Measurements from ENCODE around the gene LIMS1. TPM values are rescaled to one million over a fixed set of nuclear protein-coding genes. Genes with fewer than 3 reads are reported as not detected.
"Not testable (repeated sequence)": the region's sequence is repeated elsewhere in the genome, so short reads cannot be mapped to it uniquely, and the experiment has no call there.

LIMS1 gene
- total and polyA plus RNA-seq, 2 donors (not counting 3 experiments of a cell fraction or from before 2014, with no cell fraction given), result 153 to 229 TPM

DNA sequence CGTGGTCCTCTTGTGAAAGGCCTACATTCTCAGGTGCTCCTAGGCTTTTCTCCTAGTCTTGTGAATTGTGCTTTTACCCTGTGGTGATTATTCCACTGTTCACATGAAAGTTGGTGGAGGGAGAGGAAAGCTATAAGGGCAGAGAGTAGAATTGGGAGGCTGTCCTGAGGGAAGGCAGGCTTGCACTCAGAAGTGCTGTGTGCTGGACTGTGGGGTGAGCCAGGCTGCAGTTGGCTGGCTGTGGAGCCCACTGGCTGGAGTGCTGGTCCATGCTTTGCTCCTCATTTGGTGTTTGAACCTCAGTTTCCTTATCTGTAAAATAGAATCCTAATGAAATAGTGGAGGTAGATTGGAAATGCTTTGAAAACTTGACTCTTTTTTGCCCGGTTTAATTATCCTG is 21.3 kb downstream of the LIMS1 start:
- no peak for FAIRE-seq
- peaks cover 18% of the 10 kb centered on the region for H3K4me1 ChIP-seq (ENCODE audit: control insufficient read depth, extremely low read depth, insufficient read depth, low read length)
- H3K27me3 ChIP-seq (ENCODE audit: control insufficient read depth in 2 of 2, insufficient read depth in 2 of 2, low read length in 2 of 2), result no peaks in the 10 kb centered on the region
- no peaks in the 10 kb centered on the region for H3K9me1 ChIP-seq (replicated peaks; ENCODE audit: control insufficient read depth, extremely low read depth, insufficient read depth, low read length)
- ChIA-PET CTCF (interaction anchor here (4.2 kb wide), 1 partner anchor 29 kb away, joined by 13 read pairs; no protein-coding TSS in a partner anchor), POLR2A (no interaction called here)
- DNase-seq (ENCODE audit: low read depth, low spot score), result no peak
- no peak overlapping the region for H3K4me2 ChIP-seq (ENCODE audit: insufficient read depth, low read length)
- no peak overlapping the region for H3K27ac ChIP-seq (ENCODE audit: insufficient read depth, low read depth, low read length)
- TF ChIP-seq, protein P1, sequence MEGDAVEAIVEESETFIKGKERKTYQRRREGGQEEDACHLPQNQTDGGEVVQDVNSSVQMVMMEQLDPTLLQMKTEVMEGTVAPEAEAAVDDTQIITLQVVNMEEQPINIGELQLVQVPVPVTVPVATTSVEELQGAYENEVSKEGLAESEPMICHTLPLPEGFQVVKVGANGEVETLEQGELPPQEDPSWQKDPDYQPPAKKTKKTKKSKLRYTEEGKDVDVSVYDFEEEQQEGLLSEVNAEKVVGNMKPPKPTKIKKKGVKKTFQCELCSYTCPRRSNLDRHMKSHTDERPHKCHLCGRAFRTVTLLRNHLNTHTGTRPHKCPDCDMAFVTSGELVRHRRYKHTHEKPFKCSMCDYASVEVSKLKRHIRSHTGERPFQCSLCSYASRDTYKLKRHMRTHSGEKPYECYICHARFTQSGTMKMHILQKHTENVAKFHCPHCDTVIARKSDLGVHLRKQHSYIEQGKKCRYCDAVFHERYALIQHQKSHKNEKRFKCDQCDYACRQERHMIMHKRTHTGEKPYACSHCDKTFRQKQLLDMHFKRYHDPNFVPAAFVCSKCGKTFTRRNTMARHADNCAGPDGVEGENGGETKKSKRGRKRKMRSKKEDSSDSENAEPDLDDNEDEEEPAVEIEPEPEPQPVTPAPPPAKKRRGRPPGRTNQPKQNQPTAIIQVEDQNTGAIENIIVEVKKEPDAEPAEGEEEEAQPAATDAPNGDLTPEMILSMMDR (IDR thresholded peaks at IDR 0.05; ENCODE audit: extremely low read depth in 1 of 2, insufficient read depth in 1 of 2, low read depth in 1 of 2, low read length in 2 of 2), result no peak
- no peak for TF ChIP-seq JUN (IDR thresholded peaks at IDR 0.05; ENCODE audit: borderline replicate concordance, insufficient read depth, insufficient read length, low read depth)
- H3K79me2 ChIP-seq (ENCODE audit: control insufficient read depth, insufficient read depth, low read length), result peaks cover 63% of the 10 kb centered on the region
- H3K36me3 ChIP-seq (ENCODE audit: control insufficient read depth in 2 of 2, extremely low read depth in 1 of 2, insufficient read depth in 2 of 2, low read length in 2 of 2), result no peaks in the 10 kb centered on the region
- intact Hi-C loops (cut with micrococcal nuclease) (no loop called here), dilution Hi-C loops (cut with MboI; ENCODE audit: extremely low pct_ligation_motif_present, low sequenced_read_pairs) (no loop called here)
- no peaks in the 10 kb centered on the region for H3K9me3 ChIP-seq (replicated peaks; ENCODE audit: control insufficient read depth, insufficient read depth, low read length)
- no peaks in the 10 kb centered on the region for H4K20me1 ChIP-seq (replicated peaks; ENCODE audit: control insufficient read depth, extremely low read depth, insufficient read depth, low read length)
- H3K4me3 ChIP-seq (replicated peaks in 1 of 3; ENCODE audit: insufficient read depth in 1 of 3, low read depth in 1 of 3, low read length in 3 of 3), result no peak overlapping the region
- H2AFZ ChIP-seq (ENCODE audit: low read depth, low read length), result no peak overlapping the region
- BruUV-seq (replicated peaks), result no TSS peak
- no peak overlapping the region for H3K9ac ChIP-seq (replicated peaks; ENCODE audit: extremely low read depth, insufficient read depth, low read length)

DNA sequence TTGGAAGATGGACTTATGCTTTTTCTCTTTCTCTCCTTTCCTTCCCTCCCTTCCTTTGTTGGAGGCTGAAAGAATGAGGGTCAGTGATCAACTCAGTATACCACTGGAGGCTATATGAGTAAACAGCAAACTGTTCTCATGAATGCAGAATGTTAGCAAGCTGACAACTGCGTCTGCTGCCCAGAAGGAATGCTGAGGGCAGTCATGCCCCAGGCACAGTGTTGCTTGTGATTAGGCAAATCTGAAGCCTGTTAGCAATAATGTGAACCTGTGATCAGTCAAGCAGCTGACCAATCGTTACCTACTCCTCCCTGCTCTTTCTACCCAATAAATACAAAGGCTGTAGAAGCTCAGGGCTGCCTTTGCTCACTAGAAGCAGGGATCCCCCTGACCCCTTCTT is 22.3 kb downstream of the LIMS1 start:
- H3K9me1 ChIP-seq (replicated peaks; ENCODE audit: control insufficient read depth, extremely low read depth, insufficient read depth, low read length); FAIRE-seq; H3K4me2 ChIP-seq (ENCODE audit: insufficient read depth, low read length); H3K36me3 ChIP-seq (ENCODE audit: control insufficient read depth in 2 of 2, extremely low read depth in 1 of 2, insufficient read depth in 2 of 2, low read length in 2 of 2); BruUV-seq (replicated peaks); H4K20me1 ChIP-seq (replicated peaks; ENCODE audit: control insufficient read depth, extremely low read depth, insufficient read depth, low read length); POLR2A ChIA-PET; H3K9me3 ChIP-seq (replicated peaks; ENCODE audit: control insufficient read depth, insufficient read depth, low read length); H3K27me3 ChIP-seq (ENCODE audit: control insufficient read depth in 2 of 2, insufficient read depth in 2 of 2, low read length in 2 of 2); DNase-seq (ENCODE audit: low read depth, low spot score); H3K27ac ChIP-seq (ENCODE audit: insufficient read depth, low read depth, low read length); H3K9ac ChIP-seq (replicated peaks; ENCODE audit: extremely low read depth, insufficient read depth, low read length); dilution Hi-C loops (cut with MboI; ENCODE audit: extremely low pct_ligation_motif_present, low sequenced_read_pairs); intact Hi-C loops (cut with micrococcal nuclease); H2AFZ ChIP-seq (ENCODE audit: low read depth, low read length); H3K4me3 ChIP-seq (replicated peaks in 1 of 3; ENCODE audit: insufficient read depth in 1 of 3, low read depth in 1 of 3, low read length in 3 of 3): not testable (repeated sequence)
- H3K79me2 ChIP-seq (ENCODE audit: control insufficient read depth, insufficient read depth, low read length), result peaks cover 69% of the 10 kb centered on the region
- CTCF ChIA-PET, result interaction anchor here (4.2 kb wide), 1 partner anchor 28 kb away, joined by 13 read pairs; no protein-coding TSS in a partner anchor
- H3K4me1 ChIP-seq (ENCODE audit: control insufficient read depth, extremely low read depth, insufficient read depth, low read length), result peaks cover 18% of the 10 kb centered on the region

All from endothelial cell of umbilical vein (primary cell).